Forelimb muscle (tissue), 1 donor: ENCODE measurements around the gene R3HDM2. TPM values are rescaled to one million over a fixed set of nuclear protein-coding genes. Genes with fewer than 3 reads are reported as not detected.

Source experiments
- DNase-seq: peaks from one replicate; pipeline ENCODE4 v3.0.0-alpha.2; 2013; ENCODE audit warnings: low read depth
- polyA plus RNA-seq: library from polyadenylated mRNA; unstranded; fragments of 120-200 nt; gene quantifications from one replicate; pipeline ENCODE4 v1.2.1, GENCODE V29; 2013; ENCODE audit not compliant: insufficient read length

The R3HDM2 gene
- polyA plus RNA-seq, 1 donor = 50.1 TPM

- no peak for DNase-seq
These were observed 36.5 kb upstream of the R3HDM2 start for GRCh38 chr12:57467212-57467874.

GRCh38 chr12:57465747-57466505, 35.1 kb upstream of the R3HDM2 start:
- DNase-seq = no peak

GRCh38 chr12:57465030-57465746, 34.3 kb upstream of the R3HDM2 start:
- DNase-seq = no peak

DNA sequence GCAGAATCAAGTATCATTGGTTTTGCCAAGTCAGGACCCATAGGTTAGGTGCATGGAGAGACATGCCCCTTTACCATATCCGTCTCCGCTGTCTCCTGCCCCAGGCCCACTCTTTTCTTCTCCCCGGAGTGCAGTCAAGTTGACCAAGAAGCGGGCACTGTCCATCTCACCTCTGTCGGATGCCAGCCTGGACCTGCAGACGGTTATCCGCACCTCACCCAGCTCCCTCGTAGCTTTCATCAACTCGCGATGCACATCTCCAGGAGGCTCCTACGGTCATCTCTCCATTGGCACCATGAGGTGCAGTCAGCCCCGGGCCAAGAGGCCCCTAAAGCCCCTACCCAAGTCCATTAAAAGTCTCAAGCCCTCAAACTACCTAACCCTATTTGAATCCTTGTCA, 33.7 kb upstream of the R3HDM2 start:
- no peak for DNase-seq

DNA sequence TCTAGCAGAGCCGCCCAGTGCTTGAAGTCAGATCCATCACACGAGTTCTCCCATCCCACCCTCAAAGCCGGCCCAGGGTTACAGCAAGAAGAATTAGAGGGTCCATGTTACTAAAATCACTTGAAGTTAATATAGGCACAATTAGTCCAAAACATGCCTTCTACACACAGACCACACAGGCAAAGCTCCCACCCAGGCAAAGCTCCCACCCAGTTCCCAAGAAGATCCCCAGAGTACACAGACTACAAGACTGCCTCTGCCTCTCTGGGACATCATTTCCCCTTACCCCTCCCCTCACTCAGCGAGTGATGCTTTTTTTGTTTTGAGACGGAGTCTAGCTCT, 32.0 kb upstream of the R3HDM2 start:
- DNase-seq = no peak

- no peak for DNase-seq
These were observed 31.5 kb upstream of the R3HDM2 start for GRCh38 chr12:57462251-57462911.

- DNase-seq = no peak
These were observed 31.0 kb upstream of the R3HDM2 start for GRCh38 chr12:57461917-57462250.

GRCh38 chr12:57461276-57461916, 30.6 kb upstream of the R3HDM2 start:
- DNase-seq = no peak

DNA sequence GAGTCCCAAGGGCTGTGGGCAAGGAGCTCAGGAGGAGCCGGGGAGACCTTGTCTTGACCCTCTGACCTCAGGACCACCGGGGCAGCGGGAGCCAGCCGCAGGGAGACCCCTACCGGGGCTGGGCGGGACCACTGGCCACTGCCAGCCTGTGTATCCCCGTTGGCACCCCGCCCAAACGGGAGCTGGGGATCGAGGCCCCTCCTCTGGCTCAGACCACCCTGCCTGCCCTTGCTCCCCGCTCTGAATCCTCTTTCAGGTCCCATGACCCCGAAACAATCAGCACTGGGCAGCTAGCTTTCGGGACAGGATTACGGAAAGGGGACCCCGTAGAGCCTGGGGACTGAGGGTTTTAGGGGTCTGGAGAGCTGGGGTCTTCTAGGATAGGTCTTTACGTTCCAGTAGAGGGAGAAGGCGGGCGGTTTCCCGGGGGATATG, 30.0 kb upstream of the R3HDM2 start:
- no peak for DNase-seq

DNA sequence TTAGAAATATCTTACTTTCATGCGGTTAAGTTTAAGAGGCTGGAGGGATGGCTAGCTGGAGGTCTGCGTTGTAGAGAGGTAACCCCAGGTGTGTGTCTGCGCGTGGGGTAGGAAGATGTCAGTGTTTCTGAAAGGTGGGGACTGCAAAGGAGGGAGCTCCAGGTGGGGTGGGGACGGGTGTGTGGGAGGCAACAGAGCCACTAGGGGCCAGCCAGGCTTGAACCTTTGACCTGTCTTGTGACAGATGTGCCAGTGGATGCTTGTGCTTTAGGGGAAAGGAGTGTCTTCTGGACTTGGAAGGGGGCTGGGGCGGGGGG, 29.6 kb upstream of the R3HDM2 start:
- DNase-seq = no peak

- DNase-seq = no peak
These were observed 29.1 kb upstream of the R3HDM2 start, which contains the start of gene GLI1 for GRCh38 chr12:57459750-57460467. Gene GLI1, plus strand, starts transcription at chr12:57459785. Its CDS starts 3,907 bp downstream, at chr12:57463692.

DNA sequence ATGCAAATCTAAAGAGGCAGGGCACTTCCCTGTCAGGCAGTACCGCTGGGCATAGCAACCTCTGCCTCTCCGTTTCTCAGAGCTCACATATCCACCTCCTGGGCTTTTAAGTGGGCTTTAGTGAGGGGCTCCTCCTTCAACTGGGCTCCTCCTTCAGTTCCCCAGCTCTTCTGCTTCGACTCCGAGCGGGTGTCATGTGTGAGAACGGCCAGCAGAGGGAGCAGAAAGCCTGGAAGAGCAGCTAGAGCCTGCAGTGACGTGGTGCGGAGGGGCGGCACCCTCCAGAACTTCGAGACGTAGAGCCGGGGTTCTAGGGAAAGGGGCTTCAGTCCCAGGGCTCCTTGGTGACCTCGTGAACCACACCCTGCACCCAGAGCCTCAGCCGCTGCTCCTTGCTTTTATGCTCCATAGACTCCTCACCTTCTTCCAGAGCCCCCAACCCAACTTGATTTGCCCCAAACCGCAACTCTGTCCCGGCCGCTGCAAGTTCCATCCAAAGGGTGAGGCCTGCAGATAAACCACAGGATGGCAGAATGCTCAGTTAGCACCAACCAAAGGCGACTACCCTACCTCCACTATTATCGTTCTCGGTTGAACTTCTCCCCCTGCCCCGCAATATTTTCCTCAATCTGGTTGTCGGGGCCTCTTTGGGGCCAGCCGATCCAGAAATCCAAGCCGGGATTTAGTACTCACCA, 28.4 kb upstream of the R3HDM2 start:
- peak; percentile 90 for DNase-seq

DNA sequence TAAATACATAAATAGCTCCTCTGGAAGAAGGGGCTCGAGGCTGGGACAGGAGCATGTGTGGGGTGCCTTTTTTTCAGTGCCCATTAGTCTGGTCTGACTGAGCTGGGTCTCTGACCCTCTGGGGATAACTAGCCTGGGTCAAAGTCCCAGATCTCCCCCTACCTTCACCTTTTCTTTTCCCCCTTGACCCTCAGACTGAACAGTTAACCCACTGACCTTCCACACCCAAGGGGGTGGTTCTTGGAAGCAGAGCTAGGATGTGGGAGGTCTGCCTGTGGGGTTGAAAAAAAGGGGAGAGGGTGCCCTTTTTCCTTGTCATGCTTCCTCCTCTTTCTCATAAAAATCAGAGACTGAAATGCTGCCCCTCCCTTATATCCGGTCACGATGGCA, 27.8 kb upstream of the R3HDM2 start:
- DNase-seq = no peak

DNA sequence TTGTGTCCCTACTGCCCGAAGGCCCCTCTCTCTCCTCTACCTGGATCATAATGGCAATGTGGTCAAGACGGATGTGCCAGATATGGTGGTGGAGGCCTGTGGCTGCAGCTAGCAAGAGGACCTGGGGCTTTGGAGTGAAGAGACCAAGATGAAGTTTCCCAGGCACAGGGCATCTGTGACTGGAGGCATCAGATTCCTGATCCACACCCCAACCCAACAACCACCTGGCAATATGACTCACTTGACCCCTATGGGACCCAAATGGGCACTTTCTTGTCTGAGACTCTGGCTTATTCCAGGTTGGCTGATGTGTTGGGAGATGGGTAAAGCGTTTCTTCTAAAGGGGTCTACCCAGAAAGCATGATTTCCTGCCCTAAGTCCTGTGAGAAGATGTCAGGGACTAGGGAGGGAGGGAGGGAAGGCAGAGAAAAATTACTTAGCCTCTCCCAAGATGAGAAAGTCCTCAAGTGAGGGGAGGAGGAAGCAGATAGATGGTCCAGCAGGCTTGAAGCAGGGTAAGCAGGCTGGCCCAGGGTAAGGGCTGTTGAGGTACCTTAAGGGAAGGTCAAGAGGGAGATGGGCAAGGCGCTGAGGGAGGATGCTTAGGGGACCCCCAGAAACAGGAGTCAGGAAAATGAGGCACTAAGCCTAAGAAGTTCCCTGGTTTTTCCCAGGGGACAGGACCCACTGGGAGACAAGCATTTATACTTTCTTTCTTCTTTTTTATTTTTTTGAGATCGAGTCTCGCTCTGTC, 26.1 kb upstream of the R3HDM2 start:
- DNase-seq = no peak

- no peak for DNase-seq
These were observed 25.4 kb upstream of the R3HDM2 start for GRCh38 chr12:57456145-57456700.

- DNase-seq = no peak
These were observed 24.7 kb upstream of the R3HDM2 start for GRCh38 chr12:57455374-57456144.

DNA sequence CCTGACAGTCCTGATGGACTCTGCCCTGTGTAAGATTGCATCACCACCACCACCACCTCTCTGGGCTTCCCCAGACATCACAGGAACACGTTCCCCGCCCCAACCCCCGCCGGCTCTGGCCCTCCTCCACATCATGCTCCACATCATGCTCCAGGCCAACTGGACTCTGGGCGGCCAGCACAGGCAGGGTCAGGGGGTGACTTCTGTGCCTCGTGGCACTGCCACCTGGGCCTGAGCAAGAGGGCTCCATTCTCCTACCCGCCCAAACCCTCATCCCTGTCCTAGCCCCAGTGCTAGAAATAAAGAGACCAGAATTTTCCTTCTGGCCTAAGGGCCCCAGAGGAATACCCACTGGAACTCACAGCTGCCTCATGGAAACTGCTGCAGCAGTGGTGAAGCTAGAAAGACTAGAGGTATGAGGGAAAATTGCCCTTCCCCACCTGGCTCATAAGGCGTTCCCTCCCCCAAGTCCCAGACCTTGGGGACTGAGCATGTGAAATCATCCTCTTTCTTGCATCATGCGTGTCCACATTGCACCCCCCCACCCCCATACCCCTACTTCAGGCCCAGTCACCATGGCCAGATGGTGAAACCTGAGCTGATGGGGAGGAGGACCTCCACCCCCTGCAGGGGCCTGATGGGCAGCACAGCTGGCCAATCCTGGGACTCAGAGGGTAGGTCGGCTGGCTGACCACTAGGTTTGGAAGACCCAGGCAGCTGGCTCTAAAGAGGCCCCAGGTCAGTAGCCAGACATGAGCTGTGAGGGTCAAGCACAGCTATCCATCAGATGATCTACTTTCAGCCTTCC, 23.9 kb upstream of the R3HDM2 start, which contains the start of gene INHBE:
Gene INHBE (plus strand): TSS at position 742 of the 808 bp plus-strand sequence. CDS start 230 bp downstream, outside the sequence.
- no peak for DNase-seq

DNA sequence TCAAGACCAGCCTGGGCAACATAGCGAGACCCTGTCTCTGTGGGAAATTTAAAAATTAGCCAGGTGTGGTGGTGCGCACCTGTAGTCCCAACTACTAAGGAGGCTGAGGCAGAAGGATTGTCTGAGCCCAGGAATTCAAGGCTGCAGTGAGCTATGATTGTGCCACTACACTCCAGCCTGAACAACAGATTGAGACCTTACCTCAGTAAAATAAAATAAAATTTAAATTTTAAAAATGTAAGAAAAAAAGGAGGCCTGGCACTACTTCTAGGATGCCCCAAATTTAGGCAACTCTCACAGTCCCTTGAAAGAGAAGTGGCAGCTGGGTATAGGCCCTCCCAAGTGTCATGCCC, 23.3 kb upstream of the R3HDM2 start:
- DNase-seq = no peak
